Activated naive CD4-positive, alpha-beta T cell treated with anti-CD3 and anti-CD28 coated beads, Interleukin-2, amount 10 ng/mL, durations not matched to agents 7 days and 5 days (primary cell): ENCODE measurements around the gene REELD1.

Source experiments
- CTCF ChIA-PET: fragments of 350-600 bp; sonication (Branson Sonifier 250); formaldehyde crosslinking; loops from one replicate; lab custom pipeline; 2021; ENCODE audit warnings: antibody characterized with exemption; lab: Charles Lee
- DNase-seq: peaks from one replicate; pipeline ENCODE4 v3.0.0-alpha.2; 2020
- H3K27ac Mint-ChIP-seq: one replicate; pipeline ENCODE4 v1.8.0; 2021; ENCODE audit warnings: mild to moderate bottlenecking, moderate library complexity, mixed read lengths
- H3K27me3 Mint-ChIP-seq: one replicate; pipeline ENCODE4 v1.8.0; 2021; ENCODE audit warnings: mild to moderate bottlenecking, mixed read lengths
- H3K36me3 Mint-ChIP-seq: one replicate; pipeline ENCODE4 v1.8.0; 2021; ENCODE audit warnings: mixed read lengths
- H3K4me1 Mint-ChIP-seq: one replicate; pipeline ENCODE4 v1.8.0; 2021; ENCODE audit warnings: mixed read lengths
- H3K4me3 Mint-ChIP-seq: one replicate; pipeline ENCODE4 v1.8.0; 2021; ENCODE audit warnings: mild to moderate bottlenecking, moderate library complexity, mixed read lengths
- H3K9me3 Mint-ChIP-seq: one replicate; pipeline ENCODE4 v1.8.0; 2021; ENCODE audit warnings: mixed read lengths

Gene REELD1

GRCh38 chr4:146193628-146194027 is 20.7 kb upstream of the REELD1 start:
- Mint-ChIP-seq H3K27me3 (no peaks in the 10 kb centered on the region), H3K36me3 (peaks cover 13% of the 10 kb centered on the region), H3K9me3 (no peaks in the 10 kb centered on the region), H3K4me3 (no peak overlapping the region), H3K4me1 (no peaks in the 10 kb centered on the region), H3K27ac (no peak overlapping the region)
- no peak for DNase-seq
- CTCF ChIA-PET = no interaction called here

DNA sequence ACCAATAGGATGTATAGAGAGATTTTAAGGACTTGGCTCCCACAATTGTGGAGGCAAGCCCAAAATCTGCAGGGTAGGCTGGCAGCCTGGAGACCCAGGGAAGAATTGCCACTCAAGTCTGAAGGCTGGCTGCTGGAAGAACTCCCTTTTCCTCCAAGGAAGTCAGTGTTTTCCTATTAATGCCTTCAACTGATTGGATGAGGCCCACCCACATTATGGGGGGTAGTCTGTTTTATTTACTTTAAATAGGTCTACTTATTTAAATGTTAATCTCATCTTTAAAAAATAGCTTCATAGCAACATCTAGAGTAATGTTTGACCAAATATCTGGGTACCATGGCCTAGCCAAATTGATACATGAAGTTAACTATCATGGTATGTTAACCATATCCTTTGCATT is 20.1 kb upstream of the REELD1 start:
- H3K27me3 Mint-ChIP-seq = no peaks in the 10 kb centered on the region
- CTCF ChIA-PET = no interaction called here
- peaks cover 13% of the 10 kb centered on the region for H3K36me3 Mint-ChIP-seq
- H3K4me3 Mint-ChIP-seq = no peak overlapping the region
- no peaks in the 10 kb centered on the region for H3K4me1 Mint-ChIP-seq
- no peak overlapping the region for H3K27ac Mint-ChIP-seq
- no peak for DNase-seq
- H3K9me3 Mint-ChIP-seq = no peaks in the 10 kb centered on the region

DNA sequence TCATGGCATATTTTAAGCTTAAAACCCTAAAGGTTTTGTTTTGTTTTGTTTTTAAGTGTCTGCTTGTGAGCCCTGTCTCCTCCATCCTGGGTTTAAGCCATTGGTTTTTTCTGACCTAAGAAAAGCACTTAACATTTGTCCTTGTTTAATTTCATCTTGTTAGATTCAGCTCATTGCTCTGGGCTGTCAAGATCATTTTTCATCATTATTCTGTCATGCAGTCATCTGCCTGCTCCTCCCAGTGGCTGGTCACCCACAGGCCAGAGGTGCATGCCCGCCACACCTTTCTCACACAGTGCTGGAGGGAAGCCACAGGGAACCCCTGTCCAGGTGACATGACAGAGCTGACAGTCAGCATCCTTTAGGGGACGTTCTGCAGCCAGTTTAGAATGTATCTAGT is 11.7 kb upstream of the REELD1 start:
- Mint-ChIP-seq H3K36me3 (no peaks in the 10 kb centered on the region), H3K27me3 (no peaks in the 10 kb centered on the region), H3K27ac (no peak overlapping the region), H3K9me3 (no peaks in the 10 kb centered on the region), H3K4me3 (no peak overlapping the region), H3K4me1 (no peaks in the 10 kb centered on the region)
- no peak for DNase-seq
- CTCF ChIA-PET = interaction anchor here (1.3 to 1.8 kb wide), 2 partner anchors 11 to 107 kb away, joined by 3 to 6 read pairs; no protein-coding TSS in a partner anchor

GRCh38 chr4:146207410-146207809 is 6.9 kb upstream of the REELD1 start:
- Mint-ChIP-seq H3K27me3 (no peaks in the 10 kb centered on the region), H3K9me3 (no peaks in the 10 kb centered on the region), H3K27ac (no peak overlapping the region), H3K4me3 (no peak overlapping the region), H3K4me1 (no peaks in the 10 kb centered on the region), H3K36me3 (no peaks in the 10 kb centered on the region)
- CTCF ChIA-PET = no interaction called here
- DNase-seq = no peak

- CTCF ChIA-PET = no interaction called here
- H3K36me3 Mint-ChIP-seq = no peaks in the 10 kb centered on the region
- H3K4me3 Mint-ChIP-seq = no peak overlapping the region
- no peaks in the 10 kb centered on the region for H3K4me1 Mint-ChIP-seq
- no peaks in the 10 kb centered on the region for H3K27me3 Mint-ChIP-seq
- DNase-seq = no peak
- H3K9me3 Mint-ChIP-seq = no peaks in the 10 kb centered on the region
- H3K27ac Mint-ChIP-seq = no peak overlapping the region
Observed at GRCh38 chr4:146210890-146211289, 3.4 kb upstream of the REELD1 start.

- H3K27ac Mint-ChIP-seq = no peak overlapping the region
- no peaks in the 10 kb centered on the region for H3K27me3 Mint-ChIP-seq
- H3K36me3 Mint-ChIP-seq = no peaks in the 10 kb centered on the region
- no peaks in the 10 kb centered on the region for H3K9me3 Mint-ChIP-seq
- CTCF ChIA-PET = no interaction called here
- DNase-seq = no peak
- no peak overlapping the region for H3K4me3 Mint-ChIP-seq
- H3K4me1 Mint-ChIP-seq = no peaks in the 10 kb centered on the region
Observed at GRCh38 chr4:146211440-146211839, 2.9 kb upstream of the REELD1 start.

GRCh38 chr4:146212781-146213180 is 1.6 kb upstream of the REELD1 start:
- Mint-ChIP-seq H3K27me3 (no peaks in the 10 kb centered on the region), H3K4me3 (no peak overlapping the region), H3K36me3 (no peaks in the 10 kb centered on the region), H3K9me3 (no peaks in the 10 kb centered on the region), H3K4me1 (no peaks in the 10 kb centered on the region), H3K27ac (no peak overlapping the region)
- CTCF ChIA-PET = interaction anchor here (0.7 kb wide), 1 partner anchor 77 kb away, joined by 3 read pairs; no protein-coding TSS in a partner anchor
- DNase-seq = no peak

GRCh38 chr4:146222313-146222712 is 8.0 kb downstream of the REELD1 start:
- no peak for DNase-seq
- H3K27ac Mint-ChIP-seq = no peak overlapping the region
- CTCF ChIA-PET = no interaction called here
- H3K27me3 Mint-ChIP-seq = no peaks in the 10 kb centered on the region
- H3K36me3 Mint-ChIP-seq = no peaks in the 10 kb centered on the region
- H3K9me3 Mint-ChIP-seq = no peaks in the 10 kb centered on the region
- no peaks in the 10 kb centered on the region for H3K4me1 Mint-ChIP-seq
- no peak overlapping the region for H3K4me3 Mint-ChIP-seq

GRCh38 chr4:146224326-146224966 is 10.1 kb downstream of the REELD1 start:
- CTCF ChIA-PET = no interaction called here
- H3K9me3 Mint-ChIP-seq = no peaks in the 10 kb centered on the region
- H3K36me3 Mint-ChIP-seq = no peaks in the 10 kb centered on the region
- H3K27me3 Mint-ChIP-seq = no peaks in the 10 kb centered on the region
- H3K4me3 Mint-ChIP-seq = no peak overlapping the region
- H3K27ac Mint-ChIP-seq = no peak overlapping the region
- H3K4me1 Mint-ChIP-seq = no peaks in the 10 kb centered on the region
- no peak for DNase-seq

DNA sequence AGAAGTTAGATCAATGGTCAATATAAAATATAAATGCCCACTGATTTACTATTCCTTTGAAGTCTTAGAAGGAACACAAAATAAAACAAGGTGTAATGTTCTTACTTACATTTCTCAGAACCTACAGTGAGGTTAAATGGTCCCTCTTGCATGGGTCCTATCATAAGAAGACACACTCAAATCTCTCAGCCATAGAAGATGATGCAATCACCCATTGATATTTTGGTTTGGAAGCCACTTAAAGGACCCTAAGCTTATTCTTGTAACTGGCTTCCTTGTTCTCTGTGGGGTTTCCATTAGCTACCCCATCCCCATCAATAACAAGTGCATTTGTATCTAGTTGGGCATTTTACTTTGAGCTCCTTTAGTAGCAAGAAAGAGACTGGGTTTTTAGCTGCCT is 15.1 kb downstream of the REELD1 start:
- Mint-ChIP-seq H3K9me3 (no peaks in the 10 kb centered on the region), H3K4me1 (no peaks in the 10 kb centered on the region), H3K27ac (no peak overlapping the region), H3K27me3 (no peaks in the 10 kb centered on the region), H3K36me3 (no peaks in the 10 kb centered on the region), H3K4me3 (no peak overlapping the region)
- CTCF ChIA-PET = no interaction called here
- DNase-seq = no peak

GRCh38 chr4:146232131-146232722 is 17.9 kb downstream of the REELD1 start:
- Mint-ChIP-seq H3K9me3 (no peaks in the 10 kb centered on the region), H3K27me3 (no peaks in the 10 kb centered on the region), H3K4me1 (no peaks in the 10 kb centered on the region), H3K27ac (no peak overlapping the region), H3K4me3 (no peak overlapping the region), H3K36me3 (no peaks in the 10 kb centered on the region)
- CTCF ChIA-PET = interaction anchor here (0.7 kb wide), 1 partner anchor 787 kb away, joined by 3 read pairs; no protein-coding TSS in a partner anchor
- no peak for DNase-seq

DNA sequence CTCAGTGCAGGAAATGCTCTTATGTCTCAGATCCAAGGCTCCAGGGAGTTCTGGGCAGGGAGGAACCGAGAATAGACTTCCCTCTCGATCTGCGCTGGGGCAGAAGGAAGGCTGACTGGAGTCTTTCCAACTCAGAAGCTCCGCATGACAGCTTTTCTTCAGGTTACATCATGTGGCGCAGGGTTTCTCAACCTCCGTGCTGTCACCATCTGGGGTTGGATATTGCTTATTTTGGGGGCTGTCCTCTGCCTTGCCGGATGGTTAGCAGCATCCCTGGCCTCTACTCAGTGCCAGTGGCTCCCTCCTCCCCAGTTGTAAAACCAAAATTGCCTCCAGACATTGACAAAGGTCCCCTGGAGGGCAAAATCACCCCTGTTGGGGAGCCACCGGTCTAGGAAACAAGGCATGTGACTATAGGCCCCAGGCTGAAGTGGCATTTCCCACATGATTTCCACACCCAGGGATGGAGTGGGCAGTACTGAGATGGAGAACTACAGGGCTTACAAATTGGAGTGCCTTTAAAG is 21.4 kb downstream of the REELD1 start:
- CTCF ChIA-PET = no interaction called here
- Mint-ChIP-seq H3K9me3 (no peaks in the 10 kb centered on the region), H3K27me3 (no peaks in the 10 kb centered on the region), H3K36me3 (no peaks in the 10 kb centered on the region), H3K27ac (no peak overlapping the region), H3K4me1 (no peaks in the 10 kb centered on the region), H3K4me3 (no peak overlapping the region)
- DNase-seq = no peak

- no peak overlapping the region for H3K4me3 Mint-ChIP-seq
- H3K9me3 Mint-ChIP-seq = no peaks in the 10 kb centered on the region
- H3K36me3 Mint-ChIP-seq = no peaks in the 10 kb centered on the region
- no peak for DNase-seq
- H3K27me3 Mint-ChIP-seq = no peaks in the 10 kb centered on the region
- CTCF ChIA-PET = no interaction called here
- H3K27ac Mint-ChIP-seq = no peak overlapping the region
- no peaks in the 10 kb centered on the region for H3K4me1 Mint-ChIP-seq
Observed at GRCh38 chr4:146236216-146236615, 21.9 kb downstream of the REELD1 start.

DNA sequence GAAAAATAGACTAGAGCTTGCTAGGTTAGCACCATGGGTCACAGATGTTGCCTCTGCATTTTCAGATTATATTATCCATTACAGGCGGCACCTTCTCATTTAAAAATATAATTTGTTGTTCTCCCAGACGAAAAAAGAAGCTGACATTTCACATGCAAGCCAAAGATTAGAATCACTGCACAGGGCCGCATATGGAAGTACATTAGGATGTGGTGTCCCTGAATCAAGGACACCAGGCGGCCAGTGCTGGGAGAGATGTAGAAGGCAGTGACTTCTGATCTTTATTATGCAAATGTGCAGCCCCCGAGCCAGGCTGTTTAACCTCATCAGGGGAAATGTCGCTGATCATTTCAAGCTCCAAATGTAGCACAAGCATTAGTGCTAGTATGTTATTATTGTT is 22.8 kb downstream of the REELD1 start:
- CTCF ChIA-PET = interaction anchor here (0.6 kb wide), 1 partner anchor 1353 kb away, joined by 3 read pairs; no protein-coding TSS in a partner anchor
- DNase-seq = no peak
- Mint-ChIP-seq H3K36me3 (no peaks in the 10 kb centered on the region), H3K9me3 (no peaks in the 10 kb centered on the region), H3K4me3 (no peak overlapping the region), H3K27me3 (no peaks in the 10 kb centered on the region), H3K4me1 (peaks cover 3% of the 10 kb centered on the region), H3K27ac (no peak overlapping the region)

- Mint-ChIP-seq H3K4me3 (no peak overlapping the region), H3K9me3 (no peaks in the 10 kb centered on the region), H3K36me3 (no peaks in the 10 kb centered on the region), H3K4me1 (peaks cover 9% of the 10 kb centered on the region), H3K27ac (no peak overlapping the region), H3K27me3 (no peaks in the 10 kb centered on the region)
- DNase-seq = no peak
- CTCF ChIA-PET = no interaction called here
Observed at GRCh38 chr4:146238107-146238506, 23.8 kb downstream of the REELD1 start.
